Measurements from ENCODE around the gene SMIM44.

The SMIM44 gene

GRCh38 chr19:3434630-3435553 lies 48.3 kb downstream of the SMIM44 start:
- peak; percentile 99 for DNase-seq (ENCODE audit: low spot score)

GRCh38 chr19:3433805-3434540 lies 49.3 kb downstream of the SMIM44 start:
- no peak for DNase-seq (ENCODE audit: low spot score)

GRCh38 chr19:3433313-3433712 lies 49.9 kb downstream of the SMIM44 start:
- no peak for DNase-seq (ENCODE audit: low spot score)
